Liver (tissue), 4 donors: ENCODE measurements around the gene GLOD4. TPM values are rescaled to one million over a fixed set of nuclear protein-coding genes. Genes with fewer than 3 reads are reported as not detected.

Source experiments
- polyA plus RNA-seq, 2 donors: library from polyadenylated mRNA; stranded (reverse) in 1 of 2; unstranded in 1 of 2; fragments of 200-250 nt in 1 of 2; fragments of >200 nt in 1 of 2; fragmentation: Nextera tagmentation in 1 of 2; extraction: Ambion mirVana in 1 of 2; gene quantifications; one replicate each; pipeline versions ENCODE4 v1.2.1 to v1.2.3, GENCODE V29; 2013 to 2015
- total RNA-seq, 2 donors: library from RNA; depleted of rRNA; stranded (reverse); fragments of >200 nt; gene quantifications; one replicate each; pipeline ENCODE4 v1.2.3, GENCODE V29; 2014
- donor health status: healthy.
- donor health status: healthy.
- donor health status: healthy.

Gene GLOD4
- total and polyA plus RNA-seq, 4 donors = 26.1 to 50.5 (median 39.0) TPM

Other genes starting within 250 kb of the GLOD4 start
- 10 to 100 TPM; 10.6 to 18.2 TPM for gene VPS53, start 67.4 kb downstream of the GLOD4 start, total RNA-seq
- 1 to 10 TPM; 5.1 to 5.4 TPM for gene VPS53, start 67.4 kb downstream of the GLOD4 start, polyA plus RNA-seq
- gene TLCD3A, start 49.7 kb downstream of the GLOD4 start, total RNA-seq = 1 to 10 TPM; 1.3 to 1.7 TPM
- 1 to 10 TPM in 1 of 2 donors, under 1 TPM in 1; 0.57 to 2.3 TPM for gene TLCD3A, start 49.7 kb downstream of the GLOD4 start, polyA plus RNA-seq
- gene GEMIN4, start 30.0 kb downstream of the GLOD4 start, total RNA-seq = 1 to 10 TPM; 6.5 to 7.0 TPM
- gene GEMIN4, start 30.0 kb downstream of the GLOD4 start, polyA plus RNA-seq = 1 to 10 TPM; 2.8 to 5.3 TPM
- 10 to 100 TPM in 1 of 2 donors, 1 to 10 TPM in 1; 8.5 to 16.9 TPM for gene MRM3, start 73 bp upstream of the GLOD4 start, total RNA-seq
- gene MRM3, start 73 bp upstream of the GLOD4 start, polyA plus RNA-seq = 10 to 100 TPM; 13.9 to 17.5 TPM
- 1 to 10 TPM; 2.3 to 4.2 TPM for gene NXN, start 197.5 kb upstream of the GLOD4 start, total RNA-seq
- 1 to 10 TPM; 2.5 to 4.5 TPM for gene NXN, start 197.5 kb upstream of the GLOD4 start, polyA plus RNA-seq
- gene TIMM22, start 214.8 kb upstream of the GLOD4 start, total RNA-seq = 1 to 10 TPM; 4.4 to 5.0 TPM
- gene TIMM22, start 214.8 kb upstream of the GLOD4 start, polyA plus RNA-seq = 1 to 10 TPM; 4.4 to 4.7 TPM